Dedifferentiated amniotic fluid mesenchymal stem cell (primary cell): ENCODE measurements around the gene KCND1.

Experiments
- DNase-seq: peaks from one replicate; pipeline ENCODE4 v3.0.0-alpha.2; 2016; ENCODE audit errors: extremely low spot score

Gene KCND1

DNA sequence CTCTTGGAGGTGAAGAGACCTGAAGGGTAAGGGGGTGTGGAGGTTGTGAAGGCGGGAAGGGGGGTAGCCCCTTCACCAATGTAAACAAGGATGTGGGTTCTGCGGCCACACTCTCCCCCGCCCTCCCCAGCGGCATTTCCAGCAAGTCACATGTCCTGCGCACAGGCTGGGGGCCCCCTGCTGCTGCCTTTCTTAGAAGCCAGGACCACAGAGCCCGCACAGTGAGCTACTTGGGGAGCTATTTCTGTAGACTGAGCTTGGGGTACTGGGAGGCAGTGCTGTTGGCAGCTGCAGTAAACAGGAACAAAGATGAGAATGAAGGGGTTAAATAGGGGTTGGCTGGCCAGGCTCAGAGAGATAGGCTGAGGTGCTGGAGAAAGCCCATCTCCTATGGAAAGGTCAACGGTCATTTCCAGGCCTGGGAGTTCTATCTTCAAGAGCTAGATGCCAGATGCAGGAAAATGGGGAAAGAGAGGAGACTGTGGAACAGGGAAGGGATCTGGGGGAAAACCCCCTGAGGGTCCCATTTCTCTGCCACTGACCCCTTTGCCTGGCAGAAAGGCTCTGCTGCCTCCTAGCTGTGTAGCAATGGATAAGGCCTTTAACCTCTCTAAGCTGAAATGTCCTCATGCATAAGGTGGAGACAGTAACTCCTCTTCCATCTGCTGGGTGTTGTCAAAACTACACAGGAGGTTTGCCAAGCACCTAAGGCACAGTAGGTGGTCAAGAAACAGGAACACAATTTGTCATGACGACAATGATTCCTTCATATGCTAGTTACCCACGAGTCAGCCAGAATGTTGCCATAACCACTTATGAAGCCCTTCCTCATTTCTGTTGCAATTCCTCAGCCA, 34.4 kb downstream of the KCND1 start:
- DNase-seq = no peak

DNA sequence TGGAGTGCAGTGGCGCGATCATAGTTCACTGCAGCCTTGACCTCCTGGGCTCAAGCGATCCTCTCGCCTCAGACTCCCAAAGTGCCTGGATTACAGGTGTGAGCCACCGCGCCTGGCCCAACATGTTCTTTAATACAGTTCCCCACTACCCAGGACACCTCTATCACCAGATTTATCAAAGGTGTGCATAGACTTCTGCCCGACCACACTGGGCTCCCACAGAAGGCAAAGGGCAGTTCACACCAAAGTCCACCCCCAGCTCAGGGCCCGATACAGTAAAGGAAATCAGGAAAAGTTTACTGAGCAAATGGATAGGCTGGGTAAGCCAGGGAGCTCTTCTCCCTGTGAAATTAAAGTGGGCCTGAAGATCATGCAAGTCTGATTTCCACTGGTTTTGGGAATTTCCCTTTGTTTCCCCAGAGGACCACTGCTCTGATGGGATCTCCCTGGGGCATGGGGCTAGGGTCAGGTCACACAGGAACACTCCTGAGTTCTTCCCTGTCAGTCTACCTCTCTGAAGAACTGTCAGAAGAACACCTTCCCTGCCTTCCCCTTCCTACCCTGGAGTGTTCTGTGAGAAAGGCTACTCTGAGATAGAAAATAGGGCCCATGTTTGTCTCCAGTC, 35.1 kb downstream of the KCND1 start:
- no peak for DNase-seq

DNA sequence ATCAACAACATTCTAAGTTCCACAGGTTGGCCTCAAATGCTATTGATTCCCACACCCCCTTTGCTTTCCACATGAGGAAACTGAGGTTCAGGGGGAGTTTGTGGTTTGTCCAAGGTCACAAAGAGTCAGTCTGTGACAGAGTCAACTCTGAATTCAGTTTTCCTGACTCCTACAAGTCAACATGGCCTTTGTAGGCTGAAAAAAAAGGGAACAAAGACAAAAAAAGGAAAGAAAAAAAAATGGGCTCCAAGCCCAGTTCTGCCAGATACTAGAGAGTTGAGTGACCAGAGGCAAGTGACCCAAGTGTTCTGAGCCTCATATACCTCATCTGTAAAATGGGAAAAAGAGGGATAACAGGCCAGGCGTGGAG, 36.4 kb downstream of the KCND1 start:
- DNase-seq = no peak

DNA sequence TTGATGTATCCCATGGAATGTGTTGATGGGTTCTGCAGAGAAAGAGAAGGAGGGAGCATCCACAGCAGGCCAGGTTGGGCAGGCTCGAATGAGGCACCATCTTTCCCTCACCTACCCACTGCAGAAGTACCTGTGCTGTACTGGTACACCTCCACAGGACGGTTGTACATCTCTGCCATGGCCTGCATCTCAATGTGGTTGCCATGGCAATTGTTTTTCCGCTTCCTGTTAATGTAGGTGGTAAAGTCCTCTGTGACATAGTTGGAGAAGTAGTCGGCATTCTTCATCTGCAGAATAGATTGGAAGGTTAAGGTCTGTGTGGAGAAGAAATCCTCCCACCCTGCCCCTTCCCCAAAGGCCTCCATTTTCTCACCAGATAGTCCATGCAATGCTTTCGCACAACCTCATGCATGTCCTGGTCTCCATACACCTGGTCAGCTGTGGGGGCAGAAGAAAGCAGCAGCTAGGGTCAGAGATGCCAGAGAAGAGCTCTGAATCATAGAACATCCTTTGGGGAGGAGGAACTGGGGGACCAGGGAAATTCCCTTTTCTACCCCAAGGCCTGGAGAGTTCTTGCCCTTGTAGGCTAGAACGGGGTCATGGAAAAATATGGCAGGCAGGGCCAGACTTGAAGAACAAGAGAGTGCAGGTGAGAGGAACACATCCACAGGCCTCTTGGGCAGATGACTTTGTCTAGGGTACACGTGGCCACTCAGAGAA, 36.9 kb downstream of the KCND1 start:
- no peak for DNase-seq

DNA sequence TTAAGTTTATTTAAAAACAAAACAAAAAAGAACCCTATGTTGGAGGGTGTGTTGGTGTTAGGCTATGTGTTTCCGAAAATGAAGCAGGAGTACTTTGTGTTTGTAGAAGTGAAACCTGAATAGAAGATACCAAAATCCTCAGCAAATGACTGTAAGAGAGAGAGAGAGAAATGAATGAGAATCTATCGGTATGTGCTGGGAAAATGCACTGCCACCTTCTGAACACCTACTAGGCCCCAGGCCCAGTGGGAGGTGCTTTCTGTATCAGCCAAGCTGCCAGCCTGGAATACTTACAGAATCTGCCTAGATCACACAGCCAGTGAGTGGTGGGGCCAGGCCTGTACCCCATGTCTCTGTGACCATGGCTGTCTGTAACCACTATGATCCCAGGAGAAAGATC, 37.9 kb downstream of the KCND1 start:
- DNase-seq = no peak

DNA sequence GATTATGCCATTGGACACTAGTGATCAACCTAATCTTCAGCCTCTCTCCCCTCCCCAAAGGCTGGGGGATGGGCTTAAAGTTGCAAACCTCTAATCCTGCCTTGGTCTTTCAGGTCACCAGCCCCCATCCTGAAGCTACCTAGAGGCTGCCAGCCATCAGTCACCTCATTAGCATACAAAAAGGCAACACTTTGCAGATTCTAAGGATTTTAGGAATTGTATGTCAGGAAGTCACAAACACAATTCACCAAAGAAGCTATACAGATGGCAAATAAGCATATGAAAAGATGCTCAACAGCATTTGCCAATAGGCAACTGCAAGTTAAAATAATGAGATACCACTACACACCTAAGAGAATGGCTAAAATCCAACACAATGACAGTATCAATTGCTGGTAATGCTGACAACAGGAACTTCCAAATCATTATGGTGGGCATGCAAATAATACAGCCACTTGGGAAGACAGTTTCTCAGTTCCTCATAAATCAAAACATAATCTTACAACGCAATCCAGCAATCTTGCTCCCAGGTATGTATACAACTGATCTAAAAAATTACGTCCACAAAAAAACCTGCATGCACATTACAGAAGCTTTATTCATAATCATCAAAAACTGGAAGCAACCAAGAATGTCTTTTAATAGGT, 43.8 kb downstream of the KCND1 start:
- no peak for DNase-seq

DNA sequence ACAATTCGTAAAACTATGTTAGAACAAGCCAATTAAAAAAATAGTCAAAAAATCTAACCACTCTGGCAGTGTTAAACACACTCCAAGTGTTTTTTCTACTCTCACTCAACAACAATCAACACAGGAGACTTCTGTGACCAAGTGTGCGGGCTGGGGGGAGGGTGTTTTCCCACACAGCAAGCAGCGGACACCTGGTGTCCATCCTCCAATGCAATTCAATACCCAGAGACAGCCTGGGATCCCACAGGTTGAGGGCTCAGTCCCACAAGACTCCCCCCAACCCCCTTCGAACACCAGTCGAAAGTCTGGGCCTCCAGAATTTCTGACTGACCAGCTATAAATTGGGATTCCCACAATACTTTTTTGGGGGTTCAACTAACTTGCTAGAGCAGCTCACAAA, 44.5 kb downstream of the KCND1 start:
- no peak for DNase-seq

DNA sequence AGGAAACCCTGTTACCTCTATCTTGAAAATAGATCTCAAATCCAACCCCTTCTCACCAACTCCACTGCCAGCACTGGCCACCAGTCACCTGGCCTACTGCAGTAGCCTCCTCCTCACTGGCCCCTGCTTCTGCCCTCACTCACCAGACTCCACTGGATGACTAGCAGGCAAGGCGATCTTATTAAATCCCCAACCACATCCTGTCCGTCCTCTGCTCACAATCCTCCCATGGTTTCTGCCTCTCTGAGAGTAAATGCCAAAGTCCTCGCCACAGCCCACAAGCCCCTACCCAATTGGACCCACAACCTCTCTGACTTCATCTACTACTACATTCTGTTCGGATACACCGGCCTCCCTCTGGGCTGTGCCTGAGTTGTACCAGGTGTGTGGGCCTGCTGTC, 47.4 kb downstream of the KCND1 start:
- DNase-seq = no peak

DNA sequence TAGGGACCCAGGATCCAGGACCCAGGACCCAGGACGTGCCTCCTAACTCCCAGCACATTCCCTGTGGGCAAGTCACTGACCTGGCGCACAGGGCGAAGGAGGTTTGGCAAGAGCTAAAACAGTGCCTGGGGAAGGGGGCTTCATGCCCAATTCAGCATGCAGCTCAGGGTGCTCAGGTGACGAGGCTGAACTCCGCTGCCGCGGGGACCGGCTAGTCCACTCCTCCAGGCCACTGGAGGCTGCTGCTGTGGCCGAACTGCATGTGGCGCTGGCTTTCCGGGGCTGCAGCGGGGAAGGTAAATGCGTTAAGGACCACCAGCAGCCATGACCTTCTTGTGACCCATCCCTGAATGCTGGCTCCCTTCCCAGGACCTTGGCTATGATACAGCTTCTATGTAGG, 47.9 kb downstream of the KCND1 start:
- no peak for DNase-seq

DNA sequence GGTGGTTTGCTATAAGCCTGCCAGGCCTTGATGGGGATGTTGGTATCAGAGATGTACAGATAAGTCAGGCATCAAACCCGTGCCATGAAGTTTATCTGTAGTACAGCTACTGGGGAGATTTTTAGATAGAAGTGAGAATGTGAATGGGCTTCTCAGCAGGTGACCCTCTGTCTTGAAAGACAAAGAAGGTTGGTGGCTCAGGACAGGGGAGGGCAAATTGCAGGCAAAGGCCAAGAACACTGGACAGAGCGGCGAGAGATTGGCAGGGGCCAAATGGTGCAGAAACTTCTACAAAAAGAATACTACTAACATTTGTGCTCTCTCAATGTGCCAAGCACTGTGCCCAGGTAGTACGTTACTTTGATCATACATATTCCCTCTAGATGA, 50.9 kb downstream of the KCND1 start:
- no peak for DNase-seq

DNA sequence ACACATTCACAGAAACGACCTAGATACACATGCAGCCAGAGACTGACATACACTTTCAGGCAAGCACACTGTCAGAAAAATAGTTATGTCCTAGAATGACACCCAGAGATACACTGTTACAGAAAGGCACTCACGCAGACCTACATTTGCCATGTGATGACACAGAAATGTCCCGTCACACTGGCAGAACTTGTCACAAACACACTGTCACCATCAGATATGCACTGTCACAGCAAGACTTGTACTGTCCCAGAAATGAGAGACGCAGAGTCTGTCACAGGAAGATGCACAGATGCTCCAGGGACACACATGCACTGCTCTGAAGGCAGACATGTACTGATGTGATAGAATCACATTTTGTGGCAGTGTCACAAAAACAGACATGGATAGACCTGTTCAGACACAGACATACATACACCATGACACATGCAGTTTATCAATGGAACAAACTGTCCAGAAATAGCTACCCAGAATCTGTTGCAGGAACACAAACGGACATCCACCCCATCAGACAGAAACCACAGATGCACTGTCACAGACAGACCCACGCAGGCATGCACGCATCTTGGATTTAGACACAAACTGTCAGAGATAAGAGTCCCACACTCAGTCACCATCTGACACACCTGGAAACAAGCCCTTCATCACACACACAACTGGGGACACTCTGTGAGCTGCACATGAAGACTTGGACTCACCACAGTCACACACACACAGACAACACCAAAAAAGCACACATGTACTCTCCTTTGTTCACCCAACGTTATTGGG, 51.5 kb downstream of the KCND1 start:
- DNase-seq = no peak

DNA sequence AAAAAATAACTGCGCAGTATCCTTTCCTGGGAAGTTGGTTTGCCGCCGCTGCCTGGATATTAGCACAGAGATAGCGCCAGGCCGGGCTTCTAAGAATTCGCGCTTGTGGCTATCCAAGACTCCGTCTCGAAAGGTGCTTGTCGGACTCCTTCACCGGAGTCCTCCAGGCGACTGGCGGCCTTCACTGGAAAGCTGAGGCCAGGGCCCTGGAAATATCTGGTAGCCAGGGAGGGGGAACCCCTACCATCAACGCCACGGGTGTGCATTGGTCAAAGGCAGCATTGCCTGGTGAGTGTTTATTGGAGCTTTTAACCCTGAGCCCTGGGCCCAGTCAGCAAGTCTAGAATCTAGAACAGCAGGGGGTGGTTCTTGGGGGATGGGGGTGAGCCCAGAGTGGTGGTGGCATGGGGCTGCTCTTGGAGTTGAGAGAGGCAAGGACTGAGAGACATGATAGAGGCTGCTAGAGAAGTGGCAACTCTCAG, 52.2 kb downstream of the KCND1 start:
- no peak for DNase-seq

DNA sequence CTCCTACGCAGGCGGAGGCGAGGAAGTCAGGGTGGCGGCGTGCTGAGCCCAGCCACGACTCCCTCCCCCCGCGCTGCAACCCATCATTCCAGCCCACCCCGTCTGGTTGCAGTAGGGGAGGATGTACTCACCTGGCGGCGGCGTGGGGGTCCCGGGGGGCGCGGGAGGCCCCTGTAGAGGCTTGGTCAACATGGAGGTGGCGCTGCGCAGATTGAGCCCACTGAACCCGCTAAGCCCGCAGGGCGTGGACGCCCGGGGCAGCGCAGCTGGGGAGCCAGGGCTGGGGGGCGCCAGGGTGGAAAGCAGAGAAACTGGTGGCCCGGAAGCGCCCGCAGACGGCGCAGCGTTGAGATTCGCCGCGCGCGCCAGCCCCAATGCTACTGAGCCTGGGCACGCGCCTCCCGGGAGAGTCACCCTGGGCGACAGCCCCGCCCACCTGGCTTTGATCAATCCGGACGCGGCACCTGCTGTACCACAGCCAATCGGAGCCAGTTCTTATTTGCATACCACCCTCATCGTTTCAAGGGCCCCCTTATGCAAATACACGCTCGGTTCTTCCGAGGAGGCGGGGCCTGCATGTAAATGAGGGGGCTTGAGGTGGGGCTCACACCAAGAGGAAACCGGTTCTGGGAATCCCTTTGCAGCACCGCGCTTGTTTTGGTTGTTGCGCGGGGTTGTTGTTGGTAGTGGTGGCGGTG, 52.9 kb downstream of the KCND1 start, which contains the start of gene PIM2:
Gene PIM2, minus strand, starts transcription at position 382 of the 698 bp plus-strand sequence. Its CDS starts 190 bp downstream, at position 192.
- DNase-seq = no peak

DNA sequence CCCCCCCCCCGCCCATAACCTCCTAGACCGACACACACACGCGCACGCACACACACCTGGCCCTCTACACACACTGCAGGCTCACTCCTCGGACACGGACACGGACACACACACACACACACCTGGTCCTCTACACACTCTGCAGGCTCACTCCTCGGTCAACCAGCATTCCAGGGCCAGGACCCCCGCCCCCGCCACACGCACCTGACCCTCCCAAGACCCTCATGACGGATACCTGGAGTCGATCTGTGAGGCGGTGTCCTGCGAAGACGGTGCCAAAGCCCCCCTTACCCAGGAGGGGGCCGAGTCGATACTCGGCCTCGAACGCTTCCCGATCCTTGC, 53.4 kb downstream of the KCND1 start:
- DNase-seq = no peak

DNA sequence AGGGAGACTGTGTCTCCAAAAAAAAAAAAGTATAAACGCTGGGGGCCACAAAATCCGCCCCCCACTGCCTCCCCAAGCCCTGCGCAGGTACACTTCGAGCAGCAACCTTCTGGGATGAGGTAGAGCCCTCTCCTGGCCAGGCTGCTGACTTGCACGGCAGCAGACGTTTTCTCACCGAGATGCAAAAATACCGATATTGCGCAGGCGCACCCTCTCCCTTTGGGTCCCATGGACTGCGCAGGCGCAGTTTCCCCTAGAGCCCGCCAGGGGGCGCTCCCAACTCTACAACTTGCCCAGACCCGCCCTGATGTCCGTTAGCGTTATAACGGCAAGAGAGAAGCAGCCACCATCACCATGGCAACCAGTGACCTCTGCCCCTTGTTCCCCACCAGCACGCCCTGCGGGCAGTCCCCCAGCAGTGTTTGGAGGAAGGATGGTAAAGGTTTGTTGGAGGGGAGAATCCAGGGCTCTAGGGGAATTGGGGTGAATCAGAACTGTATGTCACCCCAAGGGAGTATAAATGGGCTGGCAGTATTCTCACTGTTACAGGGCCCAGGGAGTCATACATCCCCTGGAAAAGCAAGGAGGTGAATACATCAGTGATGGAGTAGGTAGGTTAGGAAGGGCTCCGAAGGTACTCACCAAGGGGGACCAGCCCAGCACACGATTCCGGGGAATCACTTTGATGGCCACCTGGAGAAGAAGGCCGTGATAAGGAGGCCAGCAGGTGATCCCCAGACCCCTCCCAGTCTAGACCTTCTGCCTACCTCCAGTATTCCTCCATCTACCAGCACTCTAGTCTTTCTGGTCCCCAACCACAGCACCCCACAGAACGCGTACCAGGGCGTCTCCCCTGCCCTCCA, 54.3 kb downstream of the KCND1 start:
- peak; percentile 83 for DNase-seq

DNA sequence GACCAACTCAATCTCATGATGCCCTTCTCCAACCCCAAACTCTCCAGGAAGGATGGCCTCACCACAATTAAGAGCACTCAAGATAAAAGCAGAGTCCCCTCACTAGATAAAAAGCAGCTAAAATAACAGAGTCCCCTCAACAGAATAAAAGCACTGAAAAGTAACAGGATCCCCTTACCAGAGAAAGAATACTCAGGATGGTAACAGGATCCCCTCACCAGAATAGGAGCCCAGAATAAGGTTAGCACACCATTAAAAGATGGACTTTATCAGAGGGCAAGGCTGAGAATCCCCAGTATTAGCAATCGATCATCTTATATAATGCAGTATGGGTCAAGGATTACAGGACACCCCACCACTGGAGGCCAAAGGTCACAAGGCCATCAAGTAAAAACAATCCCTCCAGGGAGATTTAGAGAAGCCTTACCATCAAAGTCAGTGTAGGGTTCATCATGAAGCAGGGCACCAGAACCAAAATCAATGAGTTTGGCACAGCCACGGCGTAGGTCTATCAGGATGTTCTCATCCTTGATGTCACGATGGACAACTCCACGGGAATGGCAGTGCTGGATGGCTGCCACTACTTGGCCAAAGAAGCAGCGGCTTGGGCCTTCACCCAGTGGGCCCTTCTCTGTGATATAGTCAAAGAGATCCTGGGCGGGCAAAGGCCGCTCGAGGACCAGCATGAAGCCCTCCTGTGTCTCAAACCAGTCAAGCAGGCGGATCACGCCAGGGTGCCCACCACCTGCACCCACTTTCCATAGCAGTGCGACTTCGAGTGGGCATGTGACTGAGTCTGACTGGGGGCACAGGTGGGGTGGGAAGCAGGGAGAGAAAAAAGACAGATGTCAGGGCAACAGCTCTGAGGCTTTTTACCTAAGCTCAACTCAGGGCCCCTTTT, 56.8 kb downstream of the KCND1 start:
- DNase-seq = no peak

DNA sequence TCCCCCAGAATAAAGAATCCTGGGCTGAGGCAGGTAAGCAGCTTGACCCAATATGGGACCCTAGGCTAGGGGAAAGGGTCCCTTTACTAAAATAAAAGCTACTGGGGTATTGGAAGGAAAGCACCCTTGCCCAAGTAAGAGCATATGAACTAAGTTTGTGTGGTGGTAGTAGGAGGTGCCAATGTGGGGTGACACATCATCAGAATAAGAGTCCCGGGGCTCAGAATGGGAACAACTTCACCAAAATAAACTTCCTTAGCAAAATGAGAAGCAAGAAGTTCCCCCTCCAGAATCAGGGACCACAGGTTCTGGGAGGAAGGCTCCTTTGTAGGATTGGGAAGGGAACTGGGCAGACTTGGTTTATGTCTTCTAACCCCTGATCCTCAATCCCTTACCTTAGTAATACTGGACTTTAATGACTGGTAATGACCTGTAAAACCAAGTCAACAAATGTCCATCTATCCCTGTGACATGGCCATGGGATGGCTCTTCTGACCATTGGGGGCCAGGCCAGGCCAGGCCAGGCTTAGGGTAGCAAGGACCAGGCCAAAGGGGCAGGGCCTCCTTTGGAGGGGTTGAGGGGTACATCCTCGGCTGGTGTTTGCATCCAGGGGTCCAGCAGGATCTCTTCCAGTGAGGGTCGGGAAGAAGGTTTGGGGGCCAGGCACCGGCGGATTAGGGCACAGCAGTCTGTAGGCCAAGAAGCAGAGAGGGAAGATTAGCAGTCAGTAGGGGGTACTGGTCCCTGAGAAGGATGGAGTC, 57.9 kb downstream of the KCND1 start:
- no peak for DNase-seq
